Common myeloid progenitor, CD34-positive (primary cell): ENCODE measurements around the gene HEXIM1.

ENCODE experiments used
- CTCF ChIA-PET: fragments of 350-600 bp; sonication (Branson Sonifier 250); formaldehyde crosslinking; loops from one replicate; lab custom pipeline; 2021; ENCODE audit warnings: antibody characterized with exemption; lab: Charles Lee
- POLR2A ChIA-PET: fragments of 350-600 bp; sonication (Branson Sonifier 250); formaldehyde crosslinking; loops from one replicate; lab custom pipeline; 2021; ENCODE audit warnings: antibody characterized with exemption; lab: Charles Lee
- DNase-seq, 3 donors: peaks; one replicate each; pipeline versions ENCODE4 v3.0.0 to v3.0.0-alpha.2; 2013
- H3K27ac ChIP-seq, 2 experiments: 1 replicate in 1 of 2; 2 replicates in 1 of 2; pipeline ENCODE4 v1.7.0; 2013; ENCODE audit warnings: inconsistent platforms in 2 of 2, low read length in 2 of 2, mild to moderate bottlenecking in 2 of 2, low read depth in 1 of 2, moderate library complexity in 1 of 2; ENCODE audit not compliant: severe bottlenecking in 2 of 2, insufficient read depth in 1 of 2, poor library complexity in 1 of 2
- H3K27me3 ChIP-seq, 5 experiments: replicated peaks in 2 of 5; 1 replicate in 3 of 5; 2 replicates in 2 of 5; pipeline versions ENCODE4 v1.6.1 to v1.7.0; 2013; ENCODE audit warnings: low read length in 4 of 5, mild to moderate bottlenecking in 2 of 5, moderate library complexity in 2 of 5, inconsistent platforms in 1 of 5; ENCODE audit not compliant: insufficient read depth in 5 of 5, control insufficient read depth in 4 of 5
- H3K36me3 ChIP-seq, 4 experiments: 1 replicate in 2 of 4; 2 replicates in 2 of 4; pipeline versions ENCODE4 v1.6.1 to v1.7.0; 2013; ENCODE audit warnings: low read length in 3 of 4, control low read depth in 1 of 4, mild to moderate bottlenecking in 1 of 4; ENCODE audit not compliant: control insufficient read depth in 4 of 4, insufficient read depth in 4 of 4
- H3K4me1 ChIP-seq, 4 experiments: 1 replicate in 3 of 4; 2 replicates in 1 of 4; pipeline versions ENCODE4 v1.6.1 to v1.7.1; 2013; ENCODE audit warnings: low read length in 3 of 4, mild to moderate bottlenecking in 3 of 4, control low read depth in 1 of 4, inconsistent platforms in 1 of 4, moderate library complexity in 1 of 4; ENCODE audit not compliant: control insufficient read depth in 4 of 4, insufficient read depth in 4 of 4; ENCODE audit errors: control extremely low read depth in 1 of 4
- H3K4me3 ChIP-seq, 7 experiments: 1 replicate in 4 of 7; 2 replicates in 3 of 7; pipeline versions ENCODE4 v1.5.1 to v1.7.0; 2013; ENCODE audit warnings: mild to moderate bottlenecking in 7 of 7, low read length in 6 of 7, moderate library complexity in 6 of 7, inconsistent platforms in 2 of 7, low read depth in 2 of 7, control low read depth in 1 of 7; ENCODE audit not compliant: insufficient read depth in 4 of 7, control insufficient read depth in 1 of 7; ENCODE audit errors: extremely low read depth in 1 of 7
- H3K9me3 ChIP-seq, 5 experiments: 1 replicate in 4 of 5; 2 replicates in 1 of 5; pipeline versions ENCODE4 v1.6.1 to v1.7.1; 2013; ENCODE audit warnings: low read length in 4 of 5, mild to moderate bottlenecking in 2 of 5, inconsistent platforms in 1 of 5, low read depth in 1 of 5, moderate library complexity in 1 of 5; ENCODE audit not compliant: control insufficient read depth in 4 of 5, insufficient read depth in 2 of 5; ENCODE audit errors: control extremely low read depth in 1 of 5
- WGBS: methylation state at CpG from one replicate; pipeline ENCODE4 v1.1.5; 2013; ENCODE audit not compliant: insufficient coverage; 5-methylcytosine and 5-hydroxymethylcytosine counted together

Gene HEXIM1

DNA sequence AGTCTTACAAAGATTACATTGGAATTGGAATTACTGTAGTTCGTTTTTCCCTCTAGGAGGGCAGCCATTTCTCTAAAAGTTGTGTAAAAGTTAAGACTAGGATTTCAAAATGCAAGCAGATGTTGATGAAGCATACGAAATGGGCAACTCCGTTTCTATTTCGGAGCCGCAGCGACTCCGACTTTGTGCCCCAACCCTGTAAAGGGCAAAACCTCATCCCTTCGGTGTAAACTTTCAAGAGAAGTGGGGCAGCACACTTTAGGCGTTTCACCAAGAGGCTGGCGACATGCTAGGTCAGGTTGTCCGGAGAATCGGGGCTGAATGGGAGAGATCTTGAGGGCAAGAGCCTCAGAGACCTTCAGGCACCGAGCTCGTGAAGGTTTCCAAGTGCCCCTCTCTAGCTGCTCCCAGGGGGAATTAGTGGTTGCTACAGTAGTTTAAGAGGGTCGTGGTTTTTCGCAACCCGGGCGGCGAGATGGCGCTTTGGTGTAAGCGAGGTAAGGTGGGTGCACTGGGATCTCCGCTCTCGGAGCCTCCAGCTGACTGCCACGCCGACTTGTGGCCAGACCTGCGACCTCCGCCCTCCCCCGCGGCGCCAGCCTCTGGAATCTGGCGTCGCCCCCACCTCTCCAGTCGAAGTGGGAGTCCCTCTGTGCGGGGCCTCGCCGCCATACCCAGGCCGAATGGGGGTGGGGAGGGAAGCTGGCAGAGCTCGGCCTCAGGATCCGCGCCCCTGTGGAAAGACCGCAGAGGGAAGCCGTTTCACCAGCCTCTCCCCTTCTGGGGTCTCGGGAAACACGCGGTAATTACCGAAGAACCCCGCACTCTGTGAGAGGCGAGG is 12.4 kb downstream of the HEXIM1 start:
- Histone ChIP-seq H3K36me3 (peaks cover 0 to 3% (median 0%) of the 10 kb centered on the region in 4 experiments), H3K4me3 (peak overlapping the region; percentile 86 to 97 (median 96)), H3K27me3 (no peaks in the 10 kb centered on the region), H3K9me3 (no peaks in the 10 kb centered on the region), H3K4me1 (peaks cover 13 to 54% (median 44%) of the 10 kb centered on the region in 4 experiments), H3K27ac (peak overlapping the region; percentile 98 to 99)
- ChIA-PET CTCF (interaction anchor here (0.9 to 6.2 kb wide), 7 partner anchors 10 to 36 kb away, joined by 3 to 93 read pairs (median 8); partner anchors contain the start of genes ACBD4, HEXIM1 and PLCD3), POLR2A (interaction anchor here (0.6 to 6.0 kb wide), 11 partner anchors 9 to 156 kb away, joined by 3 to 194 read pairs (median 6); partner anchors contain the start of genes ACBD4, FMNL1, HEXIM1 and MAP3K14)
- 0% methylated on average over 37 of the region's 48 CpGs for WGBS
- DNase-seq: peak; percentile 77 to 90 (median 85)

DNA sequence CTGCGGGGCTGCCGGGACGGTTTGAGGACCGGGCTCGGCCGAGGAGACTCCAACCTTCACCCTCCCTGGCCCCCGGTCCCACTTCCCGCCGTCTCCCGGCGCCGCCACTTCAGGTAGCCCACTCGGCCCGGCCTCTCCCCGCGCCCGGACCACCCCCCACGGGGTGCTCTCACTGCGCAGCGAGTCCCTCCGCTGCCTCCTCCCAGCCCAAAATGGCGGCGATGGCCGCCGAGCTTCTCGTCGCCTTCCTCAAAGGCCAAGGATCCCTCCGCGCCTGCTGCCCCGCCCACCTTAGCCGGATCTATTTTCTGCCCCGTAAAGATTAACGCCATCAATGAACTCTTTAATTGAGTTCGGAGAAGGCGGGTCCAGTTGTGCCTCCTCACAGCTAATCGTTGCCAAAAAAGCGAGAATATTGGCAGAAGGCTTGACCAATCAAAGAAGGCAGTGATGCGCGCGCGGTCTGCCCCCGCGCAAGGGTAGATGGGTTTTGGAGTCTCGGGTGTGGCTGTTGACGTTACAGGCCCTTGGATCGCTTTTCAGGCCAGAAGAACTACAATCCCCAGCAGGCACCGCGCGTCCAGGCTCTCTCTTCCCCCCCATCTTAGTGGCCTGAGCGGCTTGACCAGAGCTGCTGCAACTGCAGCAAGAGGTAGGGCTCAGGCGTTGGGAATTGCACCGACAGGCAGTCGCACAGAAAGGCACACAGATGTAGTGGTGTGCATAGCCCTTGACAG is 13.2 kb downstream of the HEXIM1 start, which contains the start of gene HEXIM2:
TSS of gene HEXIM2 (plus strand) at position 588 of the 737 bp plus-strand sequence. CDS start 919 bp downstream, outside the sequence.
- Histone ChIP-seq H3K27me3 (no peaks in the 10 kb centered on the region), H3K4me1 (peaks cover 13 to 54% (median 46%) of the 10 kb centered on the region in 4 experiments), H3K27ac (peak within 1 kb of the TSS; percentile 98 to 99), H3K4me3 (peak within 1 kb of the TSS; percentile 86 to 97 (median 96)), H3K36me3 (peaks cover 0 to 3% (median 0%) of the 10 kb centered on the region in 4 experiments), H3K9me3 (no peaks in the 10 kb centered on the region)
- ChIA-PET CTCF (interaction anchor here (0.9 to 6.2 kb wide), 7 partner anchors 9 to 35 kb away, joined by 3 to 93 read pairs (median 8); partner anchors contain the start of genes ACBD4, HEXIM1 and PLCD3), POLR2A (interaction anchor here (0.6 to 6.0 kb wide), 12 partner anchors 9 to 156 kb away, joined by 3 to 194 read pairs (median 6); partner anchors contain the start of genes ACBD4, FMNL1, HEXIM1 and MAP3K14)
- 0% methylated on average over 52 of the region's 53 CpGs for WGBS
- DNase-seq: peak; percentile 100

DNA sequence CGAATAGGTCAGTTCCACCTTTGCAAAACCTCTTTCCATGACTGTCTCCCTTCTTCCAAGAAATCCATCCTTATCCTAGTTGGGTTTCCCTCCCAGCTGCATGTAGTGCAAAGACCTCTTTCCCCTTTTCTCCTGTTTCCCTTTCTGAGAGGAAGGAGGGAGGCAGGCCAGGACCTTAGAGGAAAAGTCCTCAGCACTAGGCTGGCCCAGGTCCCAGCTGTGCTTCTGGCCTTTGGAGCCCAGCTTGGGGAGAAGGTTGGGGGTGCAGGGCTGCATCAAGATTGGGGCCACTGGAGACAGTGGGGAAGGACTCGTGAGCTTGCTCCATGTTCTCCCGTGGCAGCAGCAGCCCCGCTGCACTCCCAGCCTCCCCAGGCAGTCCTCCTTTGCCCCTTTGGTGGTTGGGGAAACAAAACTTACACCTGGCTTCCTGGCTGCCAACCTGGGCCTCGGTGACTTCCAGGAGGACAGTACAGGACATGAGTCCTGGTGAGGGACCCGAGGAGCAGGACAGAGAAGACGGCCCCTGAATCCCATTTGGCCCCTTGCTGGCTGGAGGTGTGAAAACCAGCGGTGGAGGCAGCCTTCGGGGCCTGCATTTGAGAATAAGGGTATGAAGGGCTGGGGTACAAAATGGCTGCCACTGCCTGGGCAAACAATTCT is 13.9 kb downstream of the HEXIM1 start:
- Histone ChIP-seq H3K9me3 (no peaks in the 10 kb centered on the region), H3K27ac (no peak overlapping the region), H3K4me1 (peaks cover 13 to 54% (median 47%) of the 10 kb centered on the region in 4 experiments), H3K4me3 (peak overlapping the region in 6 of 7 experiments; percentile 10 to 96 (median 63)), H3K27me3 (no peaks in the 10 kb centered on the region), H3K36me3 (peaks cover 0 to 3% (median 0%) of the 10 kb centered on the region in 4 experiments)
- CTCF ChIA-PET: interaction anchor here (1.3 to 6.2 kb wide), 6 partner anchors 8 to 35 kb away, joined by 4 to 93 read pairs (median 12); partner anchors contain the start of genes ACBD4, HEXIM1 and PLCD3
- WGBS: 68% methylated on average over 8 of the region's 9 CpGs
- DNase-seq: no peak
- POLR2A ChIA-PET: interaction anchor here (0.8 to 6.0 kb wide), 3 partner anchors 12 to 148 kb away, joined by 3 to 194 read pairs (median 4); partner anchors contain the start of genes ACBD4 and HEXIM1

DNA sequence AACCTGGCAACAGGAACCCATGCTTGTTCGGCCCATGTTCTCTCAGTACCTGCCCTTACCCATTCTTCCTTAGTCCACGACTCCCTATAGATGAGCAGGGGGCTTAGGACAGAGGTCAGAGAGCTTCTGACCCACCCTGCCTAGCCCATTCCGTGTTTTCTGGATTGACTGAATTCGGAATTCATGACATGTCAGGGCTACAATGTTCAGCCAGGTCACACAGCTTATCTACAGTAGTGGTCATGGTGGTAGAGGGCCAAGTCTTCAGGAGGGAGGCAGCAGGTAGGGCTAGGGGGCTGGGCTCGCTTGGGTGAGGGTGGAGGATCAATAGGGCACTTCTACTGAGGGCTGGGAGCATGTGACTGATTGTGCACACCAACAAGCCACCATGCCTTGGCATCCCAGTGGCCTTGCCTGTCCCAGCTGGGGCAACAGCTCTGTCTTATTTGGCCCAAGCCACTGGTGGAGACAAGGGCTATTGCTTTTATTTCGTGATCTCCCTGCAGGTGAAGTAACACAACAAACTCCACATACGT is 16.5 kb downstream of the HEXIM1 start:
- peaks cover 9 to 35% (median 28%) of the 10 kb centered on the region in 4 experiments for H3K4me1 ChIP-seq

DNA sequence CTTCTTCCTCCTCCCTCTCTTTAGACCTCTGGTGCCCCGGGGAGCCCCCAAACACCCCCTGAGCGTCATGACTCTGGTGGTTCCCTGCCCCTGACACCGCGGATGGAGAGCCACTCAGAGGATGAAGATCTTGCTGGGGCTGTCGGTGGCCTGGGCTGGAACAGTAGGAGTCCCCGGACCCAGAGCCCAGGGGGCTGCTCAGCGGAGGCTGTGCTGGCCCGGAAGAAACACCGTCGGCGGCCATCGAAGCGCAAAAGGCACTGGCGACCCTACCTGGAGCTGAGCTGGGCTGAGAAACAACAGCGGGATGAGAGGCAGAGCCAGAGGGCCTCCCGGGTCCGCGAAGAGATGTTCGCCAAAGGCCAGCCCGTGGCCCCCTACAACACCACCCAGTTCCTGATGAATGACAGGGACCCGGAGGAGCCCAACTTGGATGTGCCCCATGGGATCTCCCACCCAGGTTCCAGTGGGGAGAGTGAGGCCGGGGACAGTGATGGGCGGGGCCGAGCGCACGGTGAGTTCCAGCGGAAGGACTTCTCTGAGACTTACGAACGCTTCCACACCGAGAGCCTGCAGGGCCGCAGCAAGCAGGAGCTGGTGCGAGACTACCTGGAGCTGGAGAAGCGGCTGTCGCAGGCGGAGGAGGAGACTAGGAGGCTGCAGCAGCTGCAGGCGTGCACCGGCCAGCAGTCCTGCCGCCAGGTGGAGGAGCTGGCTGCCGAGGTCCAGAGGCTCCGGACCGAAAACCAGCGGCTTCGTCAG is 20.9 kb downstream of the HEXIM1 start:
- Histone ChIP-seq H3K4me1 (peaks cover 2 to 55% (median 46%) of the 10 kb centered on the region in 4 experiments), H3K9me3 (no peaks in the 10 kb centered on the region), H3K4me3 (no peak overlapping the region), H3K27me3 (no peaks in the 10 kb centered on the region), H3K36me3 (peaks cover 0 to 6% (median 1%) of the 10 kb centered on the region in 4 experiments), H3K27ac (no peak overlapping the region)
- CTCF ChIA-PET: interaction anchor here (2.9 kb wide), 1 partner anchor 20 kb away, joined by 10 read pairs; the partner anchor contains the start of gene HEXIM1
- no peak for DNase-seq
- POLR2A ChIA-PET: no interaction called here
- 96% methylated on average over 35 of the region's 43 CpGs for WGBS

More for the DNA sequence above, 16.5 kb downstream of the HEXIM1 start:
- Histone ChIP-seq H3K27me3 (no peaks in the 10 kb centered on the region), H3K4me3 (peak overlapping the region in 2 of 7 experiments; percentile 37 to 49), H3K9me3 (no peaks in the 10 kb centered on the region), H3K36me3 (peaks cover 0 to 6% (median 1%) of the 10 kb centered on the region in 4 experiments), H3K27ac (peak overlapping the region in 1 of 2 experiments; percentile 1)
- WGBS: 66% methylated on average over 5 of the region's 7 CpGs
- POLR2A ChIA-PET: no interaction called here
- DNase-seq: no peak
- CTCF ChIA-PET: interaction anchor here (0.7 to 2.5 kb wide), 6 partner anchors 8 to 32 kb away, joined by 4 to 13 read pairs (median 8); partner anchors contain the start of gene ACBD4
